HG03039 (cell line): ENCODE measurements around the gene NBPF1.
"Not testable (repeated sequence)": the region's sequence is repeated elsewhere in the genome, so short reads cannot be mapped to it uniquely, and the experiment has no call there.

Experiments used
- ATAC-seq: cut with Tn5 transposase; IDR thresholded peaks from one replicate; pipeline ENCODE4 v1.9.1; 2021; ENCODE audit warnings: mild to moderate bottlenecking, moderate library complexity; ENCODE audit not compliant: unreplicated experiment

The NBPF1 gene

DNA sequence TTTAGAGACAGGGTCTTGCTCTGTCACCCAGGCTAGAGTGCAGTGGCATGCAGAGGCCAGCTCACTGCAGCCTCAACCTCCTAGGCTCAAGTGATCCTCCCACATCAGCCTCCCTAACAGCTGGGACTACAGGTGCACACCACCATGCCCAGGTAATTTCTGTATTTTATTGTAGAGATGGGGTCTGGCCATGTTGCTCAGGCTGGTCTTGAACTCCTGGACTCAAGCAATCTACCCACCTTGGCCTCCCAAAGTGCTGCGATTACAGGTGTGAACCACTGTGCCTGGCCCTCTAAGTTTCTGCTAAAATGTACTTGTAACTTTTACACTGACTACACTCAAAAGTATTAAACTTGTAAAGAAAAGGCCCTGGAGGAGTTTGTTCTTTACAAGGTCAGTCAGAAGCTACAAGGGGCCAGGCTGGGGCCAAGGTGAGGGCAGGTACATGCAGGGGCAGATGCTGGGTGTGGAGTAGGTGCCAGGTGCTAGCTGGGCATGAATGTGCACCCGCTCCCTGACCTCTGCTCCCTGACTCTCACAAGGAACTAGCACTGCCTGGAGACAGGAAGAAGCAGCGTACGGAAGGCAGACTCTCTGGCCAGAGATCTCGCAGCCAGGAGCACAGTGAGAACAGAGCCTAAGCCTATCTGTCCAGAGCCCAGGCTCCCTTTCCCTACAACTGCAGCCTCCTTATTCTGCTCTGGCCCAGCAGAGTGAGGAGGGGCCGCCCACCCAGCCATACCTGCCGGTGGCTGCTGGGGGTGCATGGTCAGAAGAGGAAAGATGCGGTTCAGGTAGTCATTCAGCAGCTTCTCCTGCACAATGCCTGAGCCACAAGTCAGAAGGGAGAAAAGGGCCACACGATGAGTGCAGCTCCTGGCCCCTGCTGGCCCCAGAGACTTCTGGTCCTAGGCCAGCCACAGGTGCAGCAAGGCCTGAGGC lies 28.9 kb upstream of the NBPF1 start:
- ATAC-seq = not testable (repeated sequence)

DNA sequence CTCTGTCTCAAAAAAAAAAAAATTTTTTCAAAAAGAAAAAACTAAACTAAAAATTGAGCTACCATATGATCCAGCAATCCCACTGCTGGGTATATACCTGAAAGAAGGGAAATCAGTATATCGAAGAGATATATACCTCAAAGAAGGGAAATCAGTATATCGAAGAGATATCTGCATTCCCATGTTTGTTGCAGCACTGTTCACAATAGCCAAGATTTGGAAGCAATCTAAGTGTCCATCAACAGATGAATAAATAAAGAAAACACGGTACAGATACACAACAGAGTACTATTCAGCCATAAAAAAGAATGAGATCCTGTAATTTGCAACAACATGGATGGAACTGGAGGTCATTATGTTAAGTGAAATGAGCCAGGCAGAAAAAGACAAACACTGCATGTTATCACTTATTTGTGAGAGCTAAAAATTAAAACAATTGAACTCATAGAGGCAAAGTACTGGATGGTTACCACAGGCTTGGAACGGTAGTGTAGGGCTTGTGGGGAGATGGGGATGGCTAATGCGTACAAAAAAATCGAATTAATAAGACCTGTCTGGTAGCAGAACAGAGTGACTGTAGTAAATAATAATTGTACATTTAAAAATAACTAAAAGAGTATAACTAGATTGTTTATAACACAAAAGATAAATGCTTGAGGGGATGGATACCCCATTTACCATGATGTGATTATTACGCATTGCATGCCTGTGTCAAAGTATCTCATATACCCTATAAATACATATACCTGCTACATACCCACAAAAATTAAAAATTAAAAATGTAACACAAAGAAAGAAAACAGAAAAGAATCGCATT lies 28.0 kb upstream of the NBPF1 start:
- not testable (repeated sequence) for ATAC-seq

DNA sequence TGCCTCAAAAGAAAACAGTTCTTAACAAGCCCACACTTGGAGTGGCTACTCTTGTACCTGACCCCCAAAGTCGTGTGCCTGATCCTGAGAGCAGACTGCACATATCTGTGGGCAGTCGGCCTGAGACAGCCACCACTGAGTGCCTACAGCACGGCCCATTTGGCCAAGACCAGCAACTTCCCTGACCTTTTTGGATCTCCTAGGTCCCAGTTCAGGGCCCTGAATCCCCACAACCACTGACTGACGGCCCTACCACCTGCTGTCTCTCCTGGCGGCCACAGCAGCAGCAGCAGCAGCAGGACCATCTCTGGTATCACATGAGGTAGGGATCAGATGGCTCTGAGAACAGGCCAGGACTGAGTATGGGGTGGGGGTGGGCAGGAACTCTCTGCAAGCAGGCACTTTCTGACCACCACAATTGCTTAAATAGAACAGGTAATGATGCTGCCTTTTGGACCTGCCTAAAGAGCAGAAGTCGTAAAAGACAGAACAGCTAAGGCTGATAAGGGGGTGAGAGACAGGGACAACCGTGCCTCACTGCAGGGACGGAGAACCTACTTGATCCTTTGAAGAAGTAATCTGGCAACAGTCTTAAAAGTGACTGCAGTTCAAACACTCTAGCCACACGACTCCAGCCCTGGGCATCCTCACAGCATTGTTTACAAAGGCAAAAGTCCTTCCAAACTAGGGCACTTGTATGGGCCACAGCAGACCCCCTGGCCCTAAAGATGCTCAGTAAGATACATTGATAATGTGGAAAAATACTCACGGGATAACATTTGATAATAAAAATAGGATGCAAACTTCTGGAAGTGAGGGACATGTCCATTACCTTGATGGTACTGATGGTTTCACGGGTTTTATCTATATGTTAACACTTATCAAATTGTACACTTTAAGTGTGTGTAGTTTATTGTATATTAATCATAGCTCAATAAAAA lies 26.0 kb upstream of the NBPF1 start:
- ATAC-seq = not testable (repeated sequence)

DNA sequence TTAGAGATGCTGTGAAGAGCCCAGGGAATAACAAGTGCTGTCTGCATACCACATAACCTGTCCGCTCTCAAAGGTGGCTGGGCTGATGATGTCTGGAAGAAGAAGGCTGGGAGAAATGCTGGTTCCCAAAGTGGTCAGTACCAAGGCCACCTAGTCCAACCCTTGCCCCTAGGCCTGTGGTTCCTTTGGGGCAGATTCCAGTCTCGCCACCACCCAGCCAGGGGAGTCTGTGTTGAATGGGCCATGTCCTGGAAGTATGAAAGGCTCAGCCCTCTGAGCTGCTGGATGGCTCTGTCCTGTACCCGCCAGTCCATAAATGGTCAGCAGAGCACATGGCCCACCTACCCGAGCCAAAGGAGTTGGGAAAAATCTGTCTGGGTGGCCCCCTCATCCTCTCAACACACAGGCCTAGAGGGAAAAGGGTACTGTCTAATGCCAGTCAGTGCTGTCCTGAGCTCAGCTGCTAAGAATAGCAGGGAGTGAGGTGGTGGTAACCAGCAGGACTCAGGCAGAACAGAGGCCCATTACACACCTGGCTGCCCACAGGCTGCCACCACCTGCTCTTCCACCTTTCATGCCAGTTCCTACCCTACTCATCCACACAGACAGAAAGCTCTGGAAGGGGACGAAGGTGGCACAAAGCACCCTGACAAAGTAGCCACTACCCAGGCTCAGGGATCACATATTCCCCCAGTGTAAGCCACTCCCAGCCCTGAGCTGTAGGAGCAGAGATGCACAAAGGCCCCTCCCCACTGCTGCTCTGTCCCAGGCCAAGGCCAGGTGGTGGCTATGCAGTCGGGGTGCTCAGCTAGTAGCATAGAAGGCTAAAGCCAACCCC lies 24.8 kb upstream of the NBPF1 start:
- ATAC-seq = not testable (repeated sequence)

DNA sequence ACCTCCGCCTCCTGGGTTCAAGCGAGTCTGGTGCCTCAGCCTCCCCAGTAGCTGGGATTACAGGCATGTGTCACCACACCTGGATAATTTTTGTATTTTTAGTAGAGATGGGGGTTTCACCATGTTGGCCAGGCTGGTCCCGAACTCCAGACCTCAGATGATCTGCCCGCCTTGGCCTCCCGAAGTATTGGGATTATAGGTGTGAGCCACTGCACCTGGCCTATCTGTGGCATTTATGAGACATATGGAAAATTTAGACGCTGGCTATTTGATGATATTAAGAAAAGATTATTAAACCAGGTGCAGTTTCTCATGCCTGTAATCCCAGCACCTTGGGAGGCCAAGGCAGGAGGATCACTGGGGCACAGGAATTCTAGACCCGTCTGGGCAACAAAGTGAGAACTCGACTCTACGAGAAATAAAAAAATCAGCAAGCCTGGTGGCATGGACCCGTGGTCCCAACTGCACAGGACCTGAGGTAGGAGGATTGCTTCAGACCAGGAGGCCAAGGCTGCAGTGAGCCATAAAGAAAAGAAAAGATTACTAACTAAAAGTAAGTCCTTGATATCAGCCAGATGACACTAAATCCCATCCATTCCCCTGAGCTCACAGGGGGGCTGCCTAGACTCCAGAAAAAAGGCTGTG lies 23.3 kb upstream of the NBPF1 start:
- ATAC-seq = not testable (repeated sequence)

DNA sequence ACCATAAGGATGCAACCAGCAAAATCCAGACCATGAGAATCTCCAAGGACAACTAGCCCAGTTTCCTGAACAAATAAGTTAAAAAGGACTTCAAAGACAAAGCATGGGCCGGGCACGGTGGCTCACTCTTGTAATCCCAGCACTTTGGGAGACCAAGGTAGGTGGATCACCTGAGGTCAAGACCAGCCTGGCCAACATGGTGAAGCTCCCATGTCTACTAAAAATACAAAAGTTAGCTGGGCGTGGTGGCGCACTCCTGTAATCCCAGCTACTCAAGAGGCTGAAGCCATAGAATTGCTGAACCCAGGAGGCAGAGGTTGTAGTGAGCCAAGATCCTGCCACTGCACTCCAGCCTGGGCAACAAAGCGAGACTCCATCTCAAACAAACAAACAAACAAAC lies 22.6 kb upstream of the NBPF1 start:
- ATAC-seq = not testable (repeated sequence)

DNA sequence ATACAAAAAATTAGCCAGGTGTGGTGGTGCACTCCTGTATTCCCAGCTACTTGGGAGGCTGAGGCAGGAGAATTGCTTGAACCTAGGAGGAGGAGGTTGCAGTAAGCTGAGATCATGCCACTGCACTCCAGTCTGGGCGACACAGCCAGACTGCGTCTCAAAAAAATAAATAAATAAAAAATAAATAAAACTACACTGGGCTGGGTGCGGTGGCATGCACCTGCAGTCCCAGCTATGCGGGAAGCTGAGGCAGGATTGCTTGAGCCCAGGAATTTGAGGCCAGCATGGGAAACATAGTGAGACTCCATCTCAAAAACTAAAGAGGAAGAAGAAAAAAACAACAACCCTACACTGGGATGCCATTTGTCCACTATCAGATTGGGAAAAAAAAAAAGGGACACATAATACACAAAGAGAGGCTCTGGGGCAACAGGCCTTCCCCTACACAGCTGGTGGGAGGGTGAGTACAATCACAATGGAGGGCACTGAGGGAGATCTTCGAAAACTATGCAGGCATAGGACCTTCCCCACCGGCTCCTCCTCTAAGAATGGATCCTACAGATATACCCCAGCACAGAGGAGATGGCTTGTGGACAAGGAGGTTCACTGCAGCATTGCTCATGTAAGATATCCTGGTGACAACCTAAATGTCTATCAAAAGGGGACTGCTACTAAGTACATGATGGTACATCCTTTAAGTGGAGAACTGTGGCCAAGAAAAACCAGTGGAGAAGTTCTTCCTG lies 20.3 kb upstream of the NBPF1 start:
- not testable (repeated sequence) for ATAC-seq

DNA sequence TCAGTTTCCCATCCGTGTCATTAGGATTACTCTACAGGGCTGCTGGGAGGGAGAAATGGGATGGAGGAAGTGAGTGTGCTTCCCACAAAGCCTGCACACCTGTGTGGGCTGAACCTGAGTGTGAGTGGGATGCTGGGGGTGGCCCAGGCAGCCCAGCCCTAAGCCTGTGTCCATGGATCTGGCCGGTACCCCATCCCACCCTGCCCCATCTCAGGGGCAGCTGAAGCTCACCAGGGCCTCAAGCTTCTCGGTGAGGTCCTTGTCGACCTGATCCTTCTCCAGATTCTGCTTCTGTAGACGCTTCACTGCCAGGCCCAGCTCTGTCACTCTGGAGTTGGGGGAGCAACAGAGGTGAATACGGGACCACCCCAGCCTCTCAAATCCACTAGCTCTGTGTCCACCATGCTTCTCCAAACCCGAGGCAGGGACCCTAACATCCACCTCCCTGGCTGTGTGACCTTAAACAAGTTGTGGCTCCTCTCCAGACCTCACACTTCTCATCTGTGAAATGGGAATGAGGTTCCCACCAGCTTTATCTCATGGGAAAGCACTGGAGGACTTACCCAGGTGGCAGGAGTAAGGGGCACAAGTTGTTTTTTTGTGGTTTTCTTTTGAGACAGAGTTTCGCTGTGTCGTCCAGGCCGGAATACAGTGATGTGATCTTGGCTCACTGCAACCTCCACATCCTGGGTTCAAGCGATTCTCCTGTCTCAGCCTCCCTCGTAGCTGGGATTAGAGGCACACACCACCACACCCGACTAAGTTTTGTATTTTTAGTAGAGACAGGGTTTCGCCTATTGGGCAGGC lies 18.9 kb upstream of the NBPF1 start:
- not testable (repeated sequence) for ATAC-seq

DNA sequence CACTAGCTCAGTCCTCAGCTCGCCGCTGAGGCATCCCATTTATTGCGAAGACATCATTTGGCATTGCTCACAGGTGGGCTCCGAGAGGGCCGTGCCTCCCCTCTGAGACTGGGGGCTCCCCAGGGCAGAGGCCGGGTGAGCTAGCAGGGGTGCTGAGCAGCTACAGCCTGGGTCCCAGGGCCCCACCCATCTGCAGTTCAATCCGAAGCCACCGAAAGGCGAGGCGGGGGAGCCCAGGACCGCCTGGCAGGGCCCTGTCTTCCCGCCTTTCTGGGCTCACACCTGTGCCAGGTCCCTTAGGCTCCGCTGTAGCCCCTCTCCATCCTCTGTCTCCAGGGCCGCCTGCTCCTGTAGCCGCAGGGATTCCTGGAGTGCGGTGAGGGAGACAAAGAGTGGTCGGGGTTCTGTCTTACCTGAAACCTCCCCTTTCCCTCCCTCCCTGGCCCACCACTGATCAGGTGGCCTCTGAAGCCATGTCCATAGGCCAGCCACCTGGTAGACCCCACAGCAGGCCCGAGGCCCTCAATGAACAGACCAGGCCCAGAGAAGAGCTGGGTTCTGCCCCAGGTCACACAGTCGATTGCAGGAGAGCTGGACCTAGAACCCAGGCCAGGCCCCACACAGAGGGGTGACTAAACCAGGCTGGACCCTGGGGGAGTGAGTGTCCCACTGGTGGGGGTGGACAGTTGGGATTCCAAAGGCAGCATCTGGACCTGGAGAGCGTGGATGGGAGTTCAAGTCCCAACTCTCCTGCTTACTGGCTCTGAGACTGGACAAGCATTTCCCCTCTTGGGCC lies 18.1 kb upstream of the NBPF1 start:
- no peak for ATAC-seq

DNA sequence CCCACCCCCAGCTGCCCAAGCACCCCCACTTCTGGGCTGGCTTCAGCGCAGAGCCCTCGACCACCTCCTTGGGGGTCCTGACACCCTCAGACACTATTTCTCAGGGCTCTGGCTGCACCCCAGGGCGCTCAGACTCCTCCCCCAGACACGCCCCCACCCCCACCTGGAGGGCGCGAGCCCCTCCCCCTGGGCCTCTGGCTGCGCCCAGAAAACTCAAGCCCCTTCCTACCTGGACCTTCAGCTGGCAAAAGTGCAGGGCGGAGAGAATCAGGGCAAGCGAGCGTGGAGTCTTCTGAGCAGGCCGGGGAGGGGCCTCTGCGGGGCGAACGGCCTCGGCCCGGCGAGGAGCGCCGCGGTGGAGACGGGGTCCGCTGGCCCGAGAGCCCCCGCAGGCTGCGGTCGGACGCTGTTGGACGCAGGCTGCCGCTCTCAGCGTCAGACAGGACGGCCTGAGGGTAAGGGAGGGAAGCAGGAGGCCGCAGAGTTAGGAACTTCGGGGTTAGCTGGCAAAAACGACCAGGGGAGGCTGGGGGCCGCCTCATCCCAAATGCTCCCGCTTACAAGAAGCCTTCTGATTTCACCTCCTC lies 17.4 kb upstream of the NBPF1 start:
- no peak for ATAC-seq

DNA sequence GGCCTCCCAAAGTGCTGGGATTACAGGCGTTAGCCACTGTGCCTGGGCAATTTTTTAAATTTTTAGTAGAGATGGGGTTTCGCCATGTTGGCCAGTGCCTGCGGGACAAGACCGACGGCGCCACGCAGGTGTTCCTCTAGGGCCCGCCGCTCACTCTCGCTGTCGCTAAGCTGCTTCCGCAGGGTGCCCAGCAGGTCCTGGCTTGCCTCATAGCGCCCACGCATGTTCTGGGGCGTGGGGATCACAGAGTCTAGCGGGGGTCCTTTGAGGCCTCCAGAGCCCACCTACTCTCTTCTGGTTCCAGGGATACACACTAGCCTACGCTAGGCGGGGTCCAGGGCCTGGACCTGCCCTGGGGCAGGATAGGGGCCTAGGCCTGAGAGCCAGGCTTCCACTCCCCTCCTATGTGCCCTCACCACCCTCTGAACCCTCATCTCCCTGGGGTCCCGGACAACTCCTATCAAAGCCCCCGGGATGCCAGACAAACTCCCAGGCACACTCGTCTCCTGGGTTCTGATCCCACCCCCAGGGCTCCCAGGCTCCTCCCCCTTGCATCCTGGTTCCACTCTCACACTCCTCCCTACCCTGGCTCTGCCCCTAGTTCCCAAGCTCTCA lies 16.7 kb upstream of the NBPF1 start:
- ATAC-seq = not testable (repeated sequence)

DNA sequence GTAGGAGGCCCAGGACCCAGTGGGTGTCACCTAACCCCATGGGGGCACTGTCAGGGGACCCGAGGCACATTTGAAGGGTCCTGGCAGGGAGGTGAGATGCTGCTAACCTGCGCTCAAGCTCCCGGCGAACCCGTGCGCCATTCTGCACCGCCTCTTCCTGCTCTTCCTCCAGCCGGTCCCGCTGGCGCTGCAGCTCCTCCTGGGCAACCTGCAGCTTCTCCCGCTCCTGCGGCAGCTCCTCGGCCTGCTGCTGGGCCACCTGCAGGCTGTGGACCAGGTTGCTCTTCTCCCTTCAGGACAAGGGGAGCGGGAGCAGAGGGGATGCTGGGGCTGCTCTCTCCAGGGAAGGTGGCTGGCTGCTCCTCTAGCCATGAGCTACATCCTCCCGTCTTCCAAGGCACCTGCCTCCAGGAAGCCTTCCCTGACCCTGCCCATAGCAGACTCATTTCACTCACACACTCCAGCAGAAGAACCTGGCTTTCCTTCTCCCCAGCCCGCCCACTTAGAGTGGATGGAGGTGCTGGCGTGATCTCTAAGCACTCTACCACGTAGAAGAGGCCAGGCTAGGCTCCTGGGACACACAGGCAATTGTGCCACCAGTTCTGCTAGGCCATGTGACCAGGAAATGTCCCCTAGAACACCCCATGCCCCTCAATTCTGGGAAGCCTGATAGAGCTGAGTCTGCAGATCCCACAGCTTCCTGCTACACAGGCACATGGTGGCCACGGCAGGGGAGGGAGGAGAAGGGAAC lies 15.2 kb upstream of the NBPF1 start:
- ATAC-seq = no peak

DNA sequence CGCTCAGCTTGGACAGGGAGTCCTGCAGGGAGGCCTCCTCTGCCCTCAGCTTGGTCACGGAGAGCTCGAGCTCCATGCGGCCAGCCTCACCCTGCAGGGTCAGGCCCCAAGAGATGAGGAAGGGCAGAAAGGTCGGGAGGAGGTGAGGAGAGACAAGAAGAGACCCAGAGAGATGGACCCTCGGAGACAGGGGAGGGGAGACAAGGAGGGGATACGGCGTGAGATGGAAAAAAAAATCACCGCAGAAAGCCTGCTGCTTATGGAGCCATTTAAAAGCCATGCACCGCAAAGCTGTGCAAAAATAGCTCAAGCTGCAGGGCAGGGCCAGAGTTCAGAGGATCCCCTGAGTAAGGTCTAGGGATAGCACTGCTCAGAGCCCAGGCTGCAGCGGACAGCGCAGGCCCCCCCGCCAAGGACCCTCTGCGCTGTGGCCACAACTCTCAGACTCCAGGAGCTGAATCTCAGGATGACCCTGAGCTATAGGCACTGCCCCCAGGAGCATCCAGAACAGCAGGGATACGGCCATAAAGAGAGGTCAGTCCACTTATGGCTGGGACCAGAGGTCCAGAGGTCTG lies 13.1 kb upstream of the NBPF1 start:
- ATAC-seq = not testable (repeated sequence)

DNA sequence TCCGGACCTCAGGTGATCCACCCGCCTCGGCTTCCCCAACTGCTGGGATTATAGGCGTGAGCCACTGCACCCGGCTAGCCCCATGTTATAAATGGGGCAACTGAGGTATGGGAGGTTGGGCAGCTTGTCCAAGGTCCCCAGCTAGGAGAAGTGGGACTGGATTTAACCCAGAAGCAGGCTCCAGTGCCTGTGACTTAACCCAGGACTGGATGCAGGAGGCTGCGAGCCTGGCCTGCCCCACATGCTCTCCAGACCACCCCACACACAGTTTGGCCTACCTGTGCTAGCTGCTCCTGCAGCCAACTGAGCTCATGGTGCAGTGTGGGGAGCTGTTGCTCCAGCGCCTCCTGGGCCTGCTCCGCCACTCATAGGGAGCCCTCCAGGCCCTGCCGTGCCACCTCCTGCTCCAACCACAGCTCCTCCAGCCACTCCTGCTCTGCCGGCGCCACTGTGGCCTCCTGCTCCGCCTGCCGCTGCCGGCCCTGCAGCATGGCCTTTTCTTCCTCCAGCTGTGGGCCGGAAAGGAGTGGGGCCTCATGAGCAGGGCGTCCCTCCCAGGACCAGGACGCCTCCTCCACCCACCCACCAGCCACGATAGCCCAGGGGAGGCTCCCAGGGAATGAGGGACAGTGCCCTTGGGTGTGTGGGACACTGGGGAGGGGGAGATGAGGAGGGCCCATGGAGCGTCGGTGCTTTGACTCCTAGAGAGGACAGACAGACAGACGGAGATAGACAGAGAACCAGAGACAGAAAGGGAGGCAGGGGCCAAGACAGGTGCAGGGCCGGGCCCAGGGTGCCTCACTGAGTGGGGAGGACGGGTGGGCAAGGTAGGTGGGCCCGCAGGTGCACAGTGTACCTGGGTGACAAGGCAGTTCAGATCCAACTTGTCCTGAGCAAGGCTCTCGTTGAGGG lies 12.4 kb upstream of the NBPF1 start:
- no peak for ATAC-seq
